Effector memory CD4-positive, alpha-beta T cell (primary cell): ENCODE measurements around the gene SLC29A3.

Experiments
- DNase-seq, 3 donors: peaks; one replicate each; pipeline ENCODE4 v3.0.0-alpha.2; 2020
- H3K27ac ChIP-seq: 2 replicates; pipeline ENCODE4 v1.7.0; 2013; ENCODE audit warnings: mild to moderate bottlenecking, low read length, moderate library complexity; ENCODE audit not compliant: insufficient read depth, poor library complexity, severe bottlenecking
- H3K27me3 ChIP-seq: replicated peaks from 2 replicates; pipeline ENCODE4 v1.7.0; 2013; ENCODE audit warnings: mild to moderate bottlenecking, low read length; ENCODE audit not compliant: insufficient read depth, control insufficient read depth, poor library complexity, severe bottlenecking
- H3K36me3 ChIP-seq: 2 replicates; pipeline ENCODE4 v1.7.0; 2013; ENCODE audit warnings: mild to moderate bottlenecking, low read length, moderate library complexity; ENCODE audit not compliant: control insufficient read depth, insufficient read depth
- H3K4me1 ChIP-seq: 2 replicates; pipeline ENCODE4 v1.7.0; 2013; ENCODE audit warnings: low read length, mild to moderate bottlenecking; ENCODE audit not compliant: control insufficient read depth, insufficient read depth, poor library complexity, severe bottlenecking
- H3K4me3 ChIP-seq: 2 replicates; pipeline ENCODE4 v1.7.0; 2013; ENCODE audit warnings: low read length, low read depth, mild to moderate bottlenecking; ENCODE audit not compliant: insufficient read depth, poor library complexity, severe bottlenecking
- H3K9me3 ChIP-seq: 2 replicates; pipeline ENCODE4 v1.7.0; 2013; ENCODE audit warnings: mild to moderate bottlenecking, low read length, moderate library complexity; ENCODE audit not compliant: control insufficient read depth

Gene SLC29A3

GRCh38 chr10:71402005-71402404, 82.9 kb downstream of the SLC29A3 start:
- DNase-seq, result no peak
- Histone ChIP-seq H3K27ac (no peak overlapping the region), H3K27me3 (peaks cover 10% of the 10 kb centered on the region), H3K9me3 (no peaks in the 10 kb centered on the region), H3K4me1 (peaks cover 10% of the 10 kb centered on the region), H3K4me3 (no peak overlapping the region), H3K36me3 (no peaks in the 10 kb centered on the region)

- Histone ChIP-seq H3K9me3 (no peaks in the 10 kb centered on the region), H3K36me3 (no peaks in the 10 kb centered on the region), H3K27me3 (peaks cover 3% of the 10 kb centered on the region), H3K4me1 (no peaks in the 10 kb centered on the region), H3K27ac (no peak overlapping the region), H3K4me3 (no peak overlapping the region)
- DNase-seq, result no peak
Observed at GRCh38 chr10:71404503-71405295, 85.6 kb downstream of the SLC29A3 start.

- Histone ChIP-seq H3K27me3 (no peaks in the 10 kb centered on the region), H3K4me3 (no peak overlapping the region), H3K27ac (no peak overlapping the region), H3K9me3 (no peaks in the 10 kb centered on the region), H3K36me3 (no peaks in the 10 kb centered on the region), H3K4me1 (no peaks in the 10 kb centered on the region)
- no peak for DNase-seq
Observed at GRCh38 chr10:71406878-71407277, 87.8 kb downstream of the SLC29A3 start.

GRCh38 chr10:71408436-71409225, 89.6 kb downstream of the SLC29A3 start:
- Histone ChIP-seq H3K27me3 (no peaks in the 10 kb centered on the region), H3K27ac (no peak overlapping the region), H3K9me3 (no peaks in the 10 kb centered on the region), H3K36me3 (no peaks in the 10 kb centered on the region), H3K4me3 (no peak overlapping the region), H3K4me1 (no peaks in the 10 kb centered on the region)
- DNase-seq, result no peak

- Histone ChIP-seq H3K9me3 (no peaks in the 10 kb centered on the region), H3K27ac (no peak overlapping the region), H3K4me1 (no peaks in the 10 kb centered on the region), H3K4me3 (no peak overlapping the region), H3K36me3 (no peaks in the 10 kb centered on the region), H3K27me3 (no peaks in the 10 kb centered on the region)
- DNase-seq, result no peak
Observed at GRCh38 chr10:71409516-71410104, 90.6 kb downstream of the SLC29A3 start.
